Body of pancreas (tissue), 4 donors: ENCODE data around the gene HOXB2. TPM values are rescaled to one million over a fixed set of nuclear protein-coding genes. Genes with fewer than 3 reads are reported as not detected.

Experiments used
- ATAC-seq: fragments of 150-250 bp; one replicate; pipeline ENCODE4 v1.9.1; 2016
- DNase-seq, 4 donors: peaks; one replicate each; pipeline ENCODE4 v3.0.0-alpha.2; 2019
- H3K27ac ChIP-seq, 4 donors: fragments of 200-600 bp; sonication (generic); 1 replicate in 3 of 4; 2 replicates in 1 of 4; pipeline versions ENCODE4 v1.5.1 to v1.6.1; 2016 to 2019; ENCODE audit warnings: mild to moderate bottlenecking in 1 of 4, mixed read lengths in 1 of 4, moderate library complexity in 1 of 4
- H3K27me3 ChIP-seq, 2 donors: fragments of 200-600 bp; sonication (generic); one replicate each; pipeline ENCODE4 v1.6.0; 2016; ENCODE audit warnings: mild to moderate bottlenecking in 1 of 2
- H3K36me3 ChIP-seq, 2 donors: fragments of 200-600 bp; sonication (generic); replicated peaks in 1 of 2; 2 replicates each; pipeline ENCODE4 v1.5.1; 2016; ENCODE audit warnings: low read depth in 2 of 2; ENCODE audit not compliant: insufficient read depth in 1 of 2
- H3K4me1 ChIP-seq: fragments of 200-600 bp; sonication (generic); one replicate; pipeline ENCODE4 v1.6.0; 2016
- H3K4me3 ChIP-seq, 2 donors: fragments of 200-600 bp; sonication (generic); 1 replicate in 1 of 2; 2 replicates in 1 of 2; pipeline ENCODE4 v1.5.1; 2016 to 2019
- H3K9me3 ChIP-seq, 3 donors: fragments of 200-600 bp; sonication (generic); 1 replicate in 2 of 3; 2 replicates in 1 of 3; pipeline ENCODE4 v1.5.1; 2016
- CTCF ChIP-seq, 7 experiments: fragments of 450-650 bp in 4 of 7; fragments of 200-600 bp in 3 of 7; sonication (generic) in 3 of 7; IDR thresholded peaks; one replicate each; pipeline ENCODE4 v1.5.1; 2016 to 2019; ENCODE audit warnings: antibody characterized with exemption in 7 of 7
- POLR2A ChIP-seq, 3 donors: fragments of 450-650 bp; IDR thresholded peaks; one replicate each; pipeline ENCODE4 v1.6.1; 2016; ENCODE audit warnings: antibody characterized with exemption in 3 of 3, mild to moderate bottlenecking in 2 of 3
- WGBS, 2 donors: methylation state at CpG; one replicate each; pipeline ENCODE4 v1.1.5; 2017; 5-methylcytosine and 5-hydroxymethylcytosine counted together
- intact Hi-C: fragments of 100-400 bp; cut with DNase I; formaldehyde crosslinking; loops from one replicate; pipeline ENCODE4 v1.15.1; 2023
- total RNA-seq, 2 donors: library from RNA; depleted of rRNA; stranded (reverse); fragments of >200 nt; gene quantifications; one replicate each; pipeline ENCODE4 v1.1.0, GENCODE V29; 2016

HOXB2 gene
- total RNA-seq, 2 donors from 2014 or later: 13.7 to 32.3 TPM

GRCh38 chr17:48528153-48528935 is 16.6 kb downstream of the HOXB2 start:
- peaks cover 5% of the 10 kb centered on the region for H3K4me1 ChIP-seq
- H3K4me3 ChIP-seq: no peak overlapping the region
- DNase-seq (no peak), ATAC-seq (no peak)
- H3K9me3 ChIP-seq: no peaks in the 10 kb centered on the region
- intact Hi-C loops: no loop called here
- TF ChIP-seq POLR2A (IDR thresholded peaks at IDR 0.05) (no peak), CTCF (IDR thresholded peaks at IDR 0.05) (no peak)
- H3K27me3 ChIP-seq: peaks cover 0 to 12% of the 10 kb centered on the region in 2 donors
- no peaks in the 10 kb centered on the region for H3K36me3 ChIP-seq
- WGBS, 2 donors: 45 to 51% methylated on average over 7 of the region's 7 CpGs
- H3K27ac ChIP-seq: no peak overlapping the region

DNA sequence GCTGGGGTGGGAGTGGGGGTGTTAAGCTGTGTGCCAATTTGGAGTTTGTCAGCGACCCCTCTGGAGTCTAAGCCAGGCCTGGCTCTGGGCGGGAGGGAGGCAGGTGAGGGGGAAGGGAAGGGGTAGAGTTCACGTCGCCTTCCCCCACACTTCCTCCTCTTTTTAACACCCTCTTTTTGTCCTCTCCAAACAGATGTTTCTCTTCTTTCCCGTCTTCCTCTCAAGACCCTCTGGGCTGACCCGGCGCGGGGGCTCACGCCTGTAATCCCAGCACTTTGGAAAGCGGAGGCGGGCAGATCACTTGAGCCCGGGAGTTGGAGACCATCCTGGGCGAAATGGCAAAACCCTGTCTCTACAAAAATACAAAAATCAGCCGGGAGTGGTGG is 17.4 kb downstream of the HOXB2 start:
- TF ChIP-seq CTCF (IDR thresholded peaks at IDR 0.05) (no peak), POLR2A (IDR thresholded peaks at IDR 0.05) (no peak)
- intact Hi-C loops: no loop called here
- Histone ChIP-seq H3K27me3 (peaks cover 0 to 17% of the 10 kb centered on the region in 2 donors), H3K4me3 (no peak overlapping the region), H3K27ac (no peak overlapping the region), H3K36me3 (no peaks in the 10 kb centered on the region), H3K9me3 (no peaks in the 10 kb centered on the region), H3K4me1 (peaks cover 5% of the 10 kb centered on the region)
- no peak for ATAC-seq
- DNase-seq: no peak
- WGBS, 2 donors: 42 to 46% methylated on average over 14 of the region's 14 CpGs

- ATAC-seq: no peak
- whole genome bisulfite sequencing, 2 donors: 19 to 26% methylated on average over 22 to 54 of the region's 59 CpGs
- TF ChIP-seq CTCF (IDR thresholded peaks at IDR 0.05) (no peak), POLR2A (IDR thresholded peaks at IDR 0.05) (no peak)
- Histone ChIP-seq H3K4me1 (peaks cover 5% of the 10 kb centered on the region), H3K4me3 (no peak overlapping the region), H3K27me3 (peaks cover 0 to 22% of the 10 kb centered on the region in 2 donors), H3K27ac (no peak overlapping the region), H3K36me3 (no peaks in the 10 kb centered on the region), H3K9me3 (no peaks in the 10 kb centered on the region)
- no peak for DNase-seq
- intact Hi-C loops: no loop called here
Measured at GRCh38 chr17:48526608-48527546, 18.0 kb downstream of the HOXB2 start.

DNA sequence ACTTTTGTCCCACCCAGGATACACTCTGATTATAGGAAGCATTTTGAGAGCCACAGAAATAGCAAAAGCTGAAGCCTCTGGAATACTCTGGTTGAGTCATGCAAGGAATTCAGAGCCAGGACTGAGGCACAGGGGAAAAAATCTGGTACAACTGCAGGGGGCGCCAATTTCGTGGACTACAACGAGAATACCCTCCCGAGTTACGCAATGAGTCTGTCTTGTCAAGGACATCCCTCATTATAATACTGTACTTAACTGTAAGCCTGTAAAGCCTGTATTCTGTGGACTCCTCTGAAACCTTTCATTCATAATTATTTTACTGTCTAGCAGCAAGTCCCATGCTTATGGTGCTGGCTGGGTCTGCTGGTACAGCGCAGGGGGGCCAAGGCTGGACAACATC is 21.9 kb downstream of the HOXB2 start:
- H3K27me3 ChIP-seq: peaks cover 0 to 28% of the 10 kb centered on the region in 2 donors
- 29 to 41% methylated on average over 6 of the region's 6 CpGs for WGBS, 2 donors
- H3K4me1 ChIP-seq: peaks cover 5% of the 10 kb centered on the region
- no peak for DNase-seq
- ATAC-seq: no peak
- H3K4me3 ChIP-seq: no peak overlapping the region
- H3K36me3 ChIP-seq: no peaks in the 10 kb centered on the region
- TF ChIP-seq CTCF (IDR thresholded peaks at IDR 0.05) (no peak), POLR2A (IDR thresholded peaks at IDR 0.05) (no peak)
- intact Hi-C loops: no loop called here
- H3K9me3 ChIP-seq: no peaks in the 10 kb centered on the region
- no peak overlapping the region for H3K27ac ChIP-seq
